Ecto neural progenitor cell (in vitro differentiated cells): ENCODE results near the gene DOK3.

Source experiments
- DNase-seq: peaks from one replicate; pipeline ENCODE4 v3.0.0-alpha.2; 2018; ENCODE audit warnings: low spot score

DOK3 gene

DNA sequence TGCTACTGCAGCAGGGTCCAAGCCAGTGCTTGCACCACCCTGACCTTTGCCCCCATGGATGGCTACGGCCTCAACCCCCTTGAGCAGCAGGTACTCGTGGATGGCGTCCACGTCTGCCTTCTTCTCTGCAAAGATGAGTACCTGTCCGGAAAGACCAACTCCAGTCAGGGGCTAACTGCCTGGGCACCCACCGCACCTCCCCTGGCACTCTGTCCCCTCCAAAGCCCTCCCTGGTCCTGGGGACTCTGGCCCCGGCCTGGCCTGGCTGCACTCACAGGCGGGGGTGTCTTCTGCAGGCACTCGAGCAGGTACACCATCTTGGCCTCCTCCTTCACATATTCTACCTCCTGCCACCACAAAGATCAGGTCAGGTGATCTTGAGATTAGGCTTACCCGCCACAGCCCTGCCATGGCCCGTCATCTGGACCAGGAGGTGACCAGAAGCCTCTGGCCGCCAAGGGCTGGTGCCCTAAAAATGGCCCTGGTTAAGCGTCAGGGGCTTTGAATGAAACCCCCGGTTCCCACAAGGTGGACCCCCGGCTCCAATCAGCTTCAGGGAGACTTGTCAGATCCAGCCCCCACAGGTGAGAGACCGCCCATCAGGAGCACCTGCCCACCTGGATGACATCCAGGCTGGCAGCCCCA is 3.2 kb upstream of the DOK3 start:
- no peak for DNase-seq

DNA sequence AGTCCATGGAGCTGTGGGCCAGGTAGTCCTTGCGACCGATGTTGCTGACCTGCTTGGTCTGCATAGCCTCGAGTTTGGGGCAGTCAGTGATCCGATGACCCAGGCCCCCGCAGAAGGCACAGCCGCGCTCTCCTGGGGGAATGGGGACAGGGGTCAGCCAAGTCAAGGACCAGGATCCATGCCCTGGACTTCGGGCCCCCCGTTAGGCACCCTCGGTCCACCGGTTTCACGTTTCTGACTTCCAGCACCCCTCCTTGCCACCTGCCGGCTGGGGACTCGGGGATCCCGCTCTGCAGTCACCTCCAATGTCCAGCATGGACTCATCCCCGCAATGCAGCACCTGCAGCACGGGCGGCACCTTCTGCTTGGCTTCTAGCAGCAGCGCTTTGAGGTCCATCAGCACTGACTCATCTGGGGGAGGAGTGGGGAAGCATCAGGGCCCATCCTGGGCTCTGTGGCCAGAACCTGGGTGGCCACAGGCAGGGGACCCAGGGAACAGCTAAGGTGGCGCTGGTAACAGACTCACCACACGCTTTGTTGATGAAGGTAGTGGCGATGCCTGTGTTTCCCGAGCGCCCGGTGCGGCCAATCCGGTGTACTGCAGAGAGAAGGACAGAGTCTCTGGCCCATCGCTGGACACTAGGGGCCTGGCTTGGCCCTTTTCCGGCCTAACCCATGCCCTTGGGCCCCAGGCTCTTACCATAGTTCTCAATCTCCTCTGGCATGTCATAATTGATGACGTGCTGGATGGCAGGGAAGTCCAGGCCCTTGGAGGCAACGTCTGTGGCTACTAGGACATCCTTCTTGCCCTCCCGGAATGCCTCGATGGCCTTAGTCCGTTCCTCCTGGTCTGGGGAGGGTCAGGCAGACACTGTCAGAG is 2.4 kb upstream of the DOK3 start:
- no peak for DNase-seq

DNA sequence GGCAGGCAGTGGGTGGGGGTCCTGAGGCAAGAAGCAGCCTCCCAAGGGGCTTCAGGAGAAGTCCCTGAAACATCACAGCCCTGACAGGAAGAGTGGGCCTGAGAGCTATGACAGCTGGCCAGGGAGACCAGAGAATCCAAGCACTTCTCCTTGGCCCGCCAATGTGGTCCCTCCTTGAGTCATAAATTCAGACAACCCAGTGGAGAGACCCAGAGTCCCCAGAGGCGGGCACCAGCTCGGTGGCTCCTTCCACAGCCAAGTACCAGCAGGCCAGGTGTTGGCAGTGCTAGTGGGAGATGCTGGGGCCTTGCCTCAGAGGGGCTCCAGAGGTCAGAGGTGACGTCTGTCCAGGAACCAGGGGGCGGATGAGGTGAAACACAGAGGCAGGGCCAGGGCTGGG is 1.6 kb upstream of the DOK3 start:
- no peak for DNase-seq

DNA sequence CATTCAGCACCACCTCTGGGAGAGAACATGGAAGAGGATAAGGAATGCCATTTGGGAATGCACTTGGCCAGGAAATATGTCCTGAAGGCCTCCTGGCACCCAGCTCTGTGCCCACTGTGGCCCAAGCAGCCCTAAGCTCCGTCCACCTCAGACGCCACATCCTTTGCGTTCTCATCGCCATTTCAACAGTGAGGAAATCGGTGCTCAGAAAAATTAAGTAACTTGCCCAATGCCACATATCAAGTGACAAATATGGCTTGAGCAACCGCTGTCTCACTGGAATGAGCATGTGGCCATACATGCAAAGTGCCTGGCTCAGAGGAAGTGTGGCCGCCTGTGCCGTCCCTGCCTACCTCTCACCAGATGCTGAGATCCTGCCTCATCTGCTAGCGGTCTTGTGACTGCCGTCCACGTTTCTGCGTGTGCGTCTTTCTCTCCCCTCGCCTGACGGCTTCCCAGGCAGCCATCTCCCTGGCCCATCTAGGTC is 984 bp upstream of the DOK3 start:
- no peak for DNase-seq

DNA sequence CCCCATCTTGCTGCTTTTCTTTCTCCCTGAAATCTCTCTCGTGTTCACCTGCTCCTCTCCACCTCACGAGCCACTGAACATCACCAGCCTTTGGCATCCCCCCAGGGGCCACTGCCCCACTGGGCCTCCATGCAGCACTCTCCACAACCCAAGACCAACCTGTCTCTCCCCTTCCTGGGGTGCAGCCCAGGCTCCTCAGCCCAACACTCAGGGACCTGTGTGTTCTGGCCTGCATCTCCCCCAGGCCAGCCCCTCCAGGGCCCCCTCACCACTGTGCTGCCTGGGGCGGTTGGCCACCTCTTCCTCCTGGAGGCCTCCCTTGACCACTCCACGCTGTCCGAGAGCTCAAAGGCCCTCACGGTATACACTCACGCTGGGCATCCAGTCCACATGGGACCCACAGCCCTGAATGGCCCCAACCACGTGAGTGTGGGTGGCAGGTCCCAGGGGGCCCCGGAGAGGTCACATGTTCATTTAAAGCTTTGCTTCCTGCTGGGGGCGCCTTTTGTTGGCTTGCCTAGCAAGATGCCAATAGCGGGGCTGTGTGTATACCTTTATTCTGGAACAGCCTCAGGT is 453 bp upstream of the DOK3 start:
- DNase-seq = no peak

DNA sequence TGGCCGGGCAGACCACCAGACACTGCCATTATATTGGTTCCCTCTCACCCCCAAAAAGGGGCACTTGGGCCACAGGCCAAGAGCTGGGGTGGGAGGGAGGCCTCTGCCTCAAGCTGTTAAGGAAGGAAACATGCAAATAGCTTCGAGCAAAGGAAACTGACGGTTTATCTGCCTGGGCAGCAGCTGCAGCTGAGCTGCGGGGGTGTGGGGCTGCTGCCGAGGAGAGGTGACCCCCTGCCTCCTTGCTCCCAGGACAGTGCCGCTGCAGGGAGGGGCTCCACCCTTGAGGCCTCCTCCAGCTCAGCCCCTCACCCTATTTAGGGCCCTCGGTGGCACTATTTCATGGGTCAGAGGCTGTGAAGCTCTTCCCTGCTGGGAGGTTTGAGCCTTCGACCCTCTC is 789 bp downstream of the DOK3 start:
- DNase-seq = no peak

DNA sequence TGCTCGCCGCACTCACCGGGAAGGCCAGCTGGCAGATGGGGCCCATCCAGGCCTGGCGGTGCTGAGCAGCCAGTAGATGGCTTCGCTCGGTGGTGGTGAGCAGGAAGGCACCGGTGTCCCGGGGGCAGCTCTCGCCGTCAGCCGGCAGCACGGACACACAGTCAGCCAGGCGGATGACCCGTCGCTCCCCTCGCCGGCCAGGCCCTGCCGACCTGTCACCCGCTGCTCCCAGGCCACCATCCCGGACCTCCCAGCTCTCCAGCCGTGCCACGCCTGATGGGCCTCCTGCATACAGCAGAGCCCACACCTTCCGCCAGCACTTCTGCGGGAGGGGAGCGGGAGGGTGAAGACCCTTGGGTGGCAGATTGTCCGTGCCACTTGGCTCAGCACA is 1.4 kb downstream of the DOK3 start:
- no peak for DNase-seq

DNA sequence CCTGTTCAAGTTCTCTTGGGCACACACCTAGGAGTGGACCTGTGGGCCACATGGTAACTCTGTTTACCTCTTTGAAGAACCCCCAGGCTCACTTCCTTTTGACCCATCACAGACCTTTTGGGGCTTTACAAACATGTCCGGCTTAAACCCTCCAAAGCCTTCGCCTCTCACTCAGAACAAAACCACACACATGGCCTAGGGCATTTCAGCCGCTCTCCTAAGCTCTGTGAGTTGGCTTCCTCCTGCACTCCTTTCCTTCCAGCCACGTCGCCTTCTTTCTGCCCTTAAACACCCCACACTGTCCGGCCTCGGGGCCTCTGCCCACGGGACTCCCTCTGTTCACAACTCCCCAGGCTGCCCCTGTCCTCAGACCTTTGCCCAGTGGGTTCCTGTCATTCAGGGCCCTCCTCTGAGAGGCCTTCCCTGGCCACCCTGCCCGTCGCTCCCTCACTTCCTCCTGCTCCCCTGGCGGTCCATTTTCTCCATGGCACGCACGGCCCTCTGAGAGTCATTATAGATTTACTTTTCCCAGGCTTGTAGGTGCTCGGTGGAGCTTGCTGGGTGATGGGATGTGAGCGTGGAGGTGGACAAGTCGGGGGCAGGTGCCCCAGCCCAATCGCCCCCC is 1.9 kb downstream of the DOK3 start:
- no peak for DNase-seq

DNA sequence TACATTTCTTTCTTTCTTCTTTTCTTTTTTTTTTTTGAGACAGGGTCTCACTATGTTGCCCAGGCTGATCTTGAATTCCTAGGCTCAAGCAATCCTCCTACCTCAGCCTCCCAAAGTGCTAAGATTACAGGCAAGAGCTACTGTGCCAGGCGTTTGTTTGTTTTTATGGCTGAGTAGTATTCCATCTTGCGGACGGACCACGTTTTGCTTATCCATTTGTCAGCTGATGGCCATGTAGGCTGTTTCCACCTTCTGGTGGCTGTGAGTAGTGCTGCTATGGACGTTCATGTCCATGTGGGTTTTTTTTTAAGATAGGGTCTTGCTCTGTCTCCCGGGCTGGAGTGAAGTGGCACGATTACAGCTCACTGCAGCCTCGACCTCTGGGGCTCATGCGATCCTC is 2.5 kb downstream of the DOK3 start:
- no peak for DNase-seq

DNA sequence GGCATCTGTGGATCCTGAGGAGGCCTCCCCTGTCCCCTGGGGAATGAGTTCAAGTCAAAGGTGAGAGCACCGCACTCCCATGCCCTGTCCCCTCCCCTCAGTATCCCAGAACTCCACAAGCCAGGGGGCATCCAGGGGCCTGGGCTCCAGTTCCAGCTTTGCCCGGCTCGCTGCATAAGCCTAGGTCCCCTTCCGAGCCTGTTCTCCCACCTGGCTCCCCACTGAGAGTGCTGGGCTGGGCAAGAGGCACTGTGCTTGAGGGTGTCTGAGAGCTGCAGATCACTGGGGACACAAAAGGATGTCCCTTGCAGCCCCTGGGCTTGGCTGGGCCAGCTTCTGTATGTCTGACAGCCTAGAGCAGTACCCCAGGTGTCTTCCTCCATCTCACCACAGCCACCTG is 4.6 kb downstream of the DOK3 start:
- no peak for DNase-seq

DNA sequence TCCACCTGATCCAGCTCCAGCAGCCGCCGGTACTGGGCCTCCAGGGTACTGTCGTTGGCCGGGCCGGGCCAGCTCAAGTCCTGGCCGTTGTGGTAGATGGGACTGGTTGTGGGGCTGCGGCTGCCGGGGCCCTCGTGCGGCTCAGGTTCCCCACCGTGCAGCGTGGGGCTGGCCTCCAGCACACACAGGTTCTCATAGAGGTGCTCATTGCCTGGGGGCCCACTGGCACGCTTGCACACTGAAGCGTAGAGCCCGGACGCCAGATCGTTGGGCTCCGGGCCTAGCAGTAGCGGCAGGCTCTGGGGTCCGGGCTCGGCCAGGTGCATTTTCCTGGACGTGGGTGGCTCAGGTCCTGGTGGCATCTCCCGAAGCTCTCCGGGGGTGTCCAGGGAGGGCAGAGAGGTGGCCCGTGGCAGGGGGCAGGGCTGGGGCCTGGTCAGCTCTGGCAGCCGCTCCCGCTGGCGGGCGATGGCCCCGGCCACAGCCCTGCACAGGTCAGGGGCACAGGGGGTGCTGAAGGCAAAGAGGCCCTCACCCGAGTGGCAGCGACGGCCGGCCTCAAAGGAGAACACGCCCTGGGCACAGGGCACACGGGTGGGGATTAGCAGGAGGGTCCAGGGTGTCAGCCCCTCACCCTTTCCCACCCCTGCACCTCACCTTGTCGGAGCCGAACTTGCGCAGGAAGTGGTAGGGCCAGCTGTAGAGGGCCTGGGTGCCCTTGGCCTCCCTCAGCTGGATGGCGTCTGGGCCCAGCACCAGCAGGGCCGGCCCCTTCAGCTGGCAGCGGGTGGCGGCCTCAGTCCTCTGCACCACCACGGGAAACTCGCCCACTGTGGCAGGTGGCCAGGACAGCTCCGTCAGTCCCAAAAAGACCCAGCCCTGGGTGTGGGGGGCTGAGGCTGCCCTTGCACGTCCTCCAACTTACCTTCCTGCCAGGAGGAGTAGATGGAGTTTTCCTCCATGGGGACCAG is 5.3 kb downstream of the DOK3 start:
- no peak for DNase-seq

DNA sequence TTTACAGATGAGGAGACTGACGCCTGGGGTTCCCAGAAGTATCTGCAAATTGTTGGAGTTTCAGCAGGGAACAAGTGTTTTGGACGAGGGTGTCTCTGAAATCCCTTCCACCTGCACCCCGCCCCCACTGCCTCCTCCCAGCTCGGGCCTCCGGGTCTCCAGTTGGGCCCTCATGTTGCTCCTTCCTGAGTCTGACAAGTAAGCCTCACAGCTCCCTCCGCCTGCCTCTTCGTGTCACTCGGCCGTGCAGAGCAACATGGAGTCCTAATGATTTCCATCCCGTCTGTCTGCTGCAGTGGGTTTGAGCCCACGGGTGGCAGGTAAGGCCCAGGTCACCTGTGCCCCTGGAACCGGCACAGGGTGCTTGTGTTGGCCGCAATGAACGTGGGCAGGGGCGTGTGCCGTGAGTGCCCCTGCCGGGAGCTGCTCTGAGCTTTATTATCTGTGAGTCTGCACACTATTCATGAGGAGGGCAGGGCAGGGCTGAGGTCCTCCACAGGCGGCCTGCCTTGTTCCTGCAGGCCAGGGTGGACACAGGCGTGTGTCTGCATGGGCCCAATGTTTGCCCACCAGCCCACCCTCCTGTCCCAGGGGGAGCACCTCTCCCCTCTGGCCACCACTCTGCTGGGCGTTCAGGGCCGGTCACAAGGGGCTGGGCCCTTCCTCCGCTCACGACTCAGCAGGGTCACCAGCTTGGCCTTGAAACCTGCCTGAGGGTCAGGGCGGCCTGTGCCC is 6.1 kb downstream of the DOK3 start:
- no peak for DNase-seq

DNA sequence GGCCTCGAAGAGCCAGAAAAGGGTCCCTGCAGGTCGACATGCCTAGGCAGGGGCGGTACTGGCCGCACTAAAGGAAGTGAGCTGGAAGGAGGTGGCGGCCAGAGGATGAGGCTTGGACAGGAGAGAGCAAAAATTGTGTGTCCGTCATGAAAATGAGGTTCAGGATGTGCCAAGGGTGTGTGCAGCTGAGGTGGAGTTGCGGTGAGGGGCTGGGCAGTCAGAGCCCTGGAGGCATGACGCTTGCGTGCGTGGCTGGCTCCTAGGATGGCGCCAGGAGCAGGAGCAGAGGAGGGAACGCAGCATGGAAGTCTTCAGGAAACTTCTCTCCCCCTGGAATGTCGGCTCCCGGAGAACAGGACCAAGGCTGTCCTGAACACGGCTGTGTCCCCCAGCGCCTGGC is 6.7 kb downstream of the DOK3 start:
- no peak for DNase-seq

DNA sequence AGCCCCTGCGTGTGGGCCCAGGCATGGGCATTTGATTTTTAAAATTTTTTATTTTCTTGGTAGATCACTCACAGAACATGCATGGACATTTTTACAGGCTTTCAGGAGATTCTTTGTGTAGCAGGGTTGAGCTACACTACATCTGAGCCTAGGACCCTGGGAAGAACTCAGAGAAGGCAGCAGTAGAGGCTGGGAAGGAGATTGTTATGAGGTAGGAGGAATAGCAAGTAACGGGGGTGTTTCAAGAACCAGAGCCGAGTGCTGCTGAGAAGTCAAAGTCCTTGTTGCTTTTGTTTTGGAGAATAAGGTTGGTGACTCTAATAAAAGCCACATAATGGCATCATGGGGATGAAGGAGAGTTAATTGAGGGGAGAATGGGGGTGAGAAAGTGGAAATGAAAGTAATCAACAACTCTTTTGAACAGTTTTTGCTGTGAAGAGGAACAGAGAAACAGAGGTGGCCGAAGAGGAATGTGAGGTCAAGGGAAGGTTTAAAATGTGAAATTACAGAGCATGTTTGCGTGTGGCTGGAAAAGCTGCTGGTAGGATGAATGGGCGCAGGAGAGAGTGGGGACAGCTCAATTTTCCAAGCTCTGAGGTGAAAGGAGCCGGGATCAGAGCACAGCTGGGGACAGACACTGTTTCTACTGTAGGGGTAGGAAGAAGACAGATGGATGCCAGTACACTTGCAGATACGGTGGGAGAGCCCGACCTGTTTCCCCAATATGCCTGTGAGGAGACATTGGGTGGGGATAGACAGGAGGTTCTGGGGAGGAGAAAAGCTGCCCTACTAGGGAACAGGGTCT is 7.5 kb downstream of the DOK3 start:
- no peak for DNase-seq

DNA sequence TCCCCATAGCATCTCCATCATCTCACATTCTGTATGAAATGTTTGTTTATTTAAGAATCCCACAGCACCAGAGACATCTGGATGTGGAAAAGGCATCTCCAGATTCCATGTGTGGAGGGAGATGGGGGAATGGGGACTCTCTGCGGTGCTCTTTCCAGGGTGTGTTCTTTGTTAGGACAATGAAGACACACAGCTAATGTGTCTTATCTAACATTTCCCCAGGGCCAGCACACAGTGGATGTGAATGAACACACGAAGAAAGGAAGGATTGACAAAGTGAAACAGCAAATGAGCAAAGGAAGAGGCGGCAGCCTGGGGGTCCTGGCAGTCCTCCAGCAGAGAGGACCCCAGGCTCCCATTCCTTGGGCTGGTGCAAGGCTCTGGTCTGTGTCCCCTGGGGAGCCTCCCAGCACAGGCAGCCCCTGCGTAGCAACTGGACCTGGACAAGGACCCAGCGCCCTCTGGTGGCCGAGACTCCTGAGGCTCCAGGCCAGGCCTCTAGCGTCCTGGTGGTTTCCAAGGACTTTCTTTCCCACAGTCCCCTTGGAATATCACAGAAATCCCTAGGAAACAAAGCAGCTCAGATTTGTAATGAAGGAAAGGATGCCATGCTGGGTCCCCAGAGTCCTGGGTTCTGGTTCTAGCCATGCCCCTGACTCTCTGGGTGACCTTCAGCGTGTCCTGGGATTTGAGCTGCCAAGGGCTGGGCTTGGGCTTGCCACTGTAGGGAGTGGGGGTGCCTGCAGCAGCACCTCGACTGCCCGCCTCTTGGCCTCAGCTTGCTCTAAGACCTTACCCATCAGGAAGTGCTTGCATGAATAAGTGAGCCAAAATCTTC is 8.7 kb downstream of the DOK3 start:
- DNase-seq = peak; percentile 94

DNA sequence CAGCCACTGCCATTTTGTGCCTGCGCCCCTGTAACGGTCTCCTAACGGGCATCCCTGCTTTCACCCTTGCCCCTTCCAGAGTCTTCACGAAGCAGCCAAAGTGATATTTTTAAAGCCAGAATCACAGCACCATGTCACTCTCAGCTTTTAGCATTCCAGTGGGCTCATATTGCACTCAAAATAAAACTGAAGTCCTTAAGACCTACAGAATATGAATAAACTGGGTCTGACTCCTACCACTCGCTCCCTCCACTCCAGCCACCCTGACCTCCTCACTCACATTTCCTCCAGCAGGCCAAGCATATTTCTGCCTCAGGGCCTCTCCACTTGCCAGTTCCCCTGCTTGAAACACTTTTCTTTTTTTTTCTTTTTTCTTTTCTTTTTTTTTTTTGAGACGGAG is 9.8 kb downstream of the DOK3 start:
- no peak for DNase-seq

DNA sequence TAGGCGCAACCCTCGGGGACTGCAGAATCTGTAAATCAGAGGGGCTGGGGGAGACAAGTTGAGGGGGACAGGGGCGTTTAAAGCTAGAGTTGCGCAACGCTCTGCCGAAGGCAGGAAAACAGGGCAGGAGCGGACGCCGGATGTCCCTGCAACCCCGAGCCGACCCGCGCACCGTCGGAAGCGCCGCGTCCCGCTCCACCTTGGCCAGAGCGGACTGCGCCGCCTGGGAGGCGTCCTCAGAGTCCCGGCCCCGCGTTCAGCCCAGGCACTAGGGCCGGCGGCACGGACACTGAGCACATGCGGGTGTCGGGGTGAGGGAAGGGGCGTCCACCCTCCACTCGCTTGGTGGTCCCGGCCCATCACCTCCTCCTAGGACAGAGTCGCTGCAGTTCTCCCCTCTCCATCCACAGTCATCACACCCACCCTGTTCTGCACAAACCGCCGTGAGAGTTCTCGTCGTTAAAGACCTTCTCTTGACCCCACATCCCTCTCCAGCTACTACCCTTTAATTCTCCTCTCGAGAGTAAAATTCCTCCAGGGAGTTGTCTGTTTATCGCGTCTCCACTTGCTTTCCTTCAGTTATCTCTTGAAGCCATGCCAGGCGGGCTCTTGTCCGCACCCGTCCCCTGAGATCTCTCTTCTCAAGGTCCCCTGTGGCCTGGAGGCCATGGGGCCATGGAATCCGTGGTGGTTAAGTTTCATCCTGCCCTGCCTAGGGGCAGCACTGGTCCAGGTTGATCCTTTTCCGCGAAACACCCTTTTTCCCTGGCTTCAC is 11.4 kb downstream of the DOK3 start:
- DNase-seq = peak; percentile 79

DNA sequence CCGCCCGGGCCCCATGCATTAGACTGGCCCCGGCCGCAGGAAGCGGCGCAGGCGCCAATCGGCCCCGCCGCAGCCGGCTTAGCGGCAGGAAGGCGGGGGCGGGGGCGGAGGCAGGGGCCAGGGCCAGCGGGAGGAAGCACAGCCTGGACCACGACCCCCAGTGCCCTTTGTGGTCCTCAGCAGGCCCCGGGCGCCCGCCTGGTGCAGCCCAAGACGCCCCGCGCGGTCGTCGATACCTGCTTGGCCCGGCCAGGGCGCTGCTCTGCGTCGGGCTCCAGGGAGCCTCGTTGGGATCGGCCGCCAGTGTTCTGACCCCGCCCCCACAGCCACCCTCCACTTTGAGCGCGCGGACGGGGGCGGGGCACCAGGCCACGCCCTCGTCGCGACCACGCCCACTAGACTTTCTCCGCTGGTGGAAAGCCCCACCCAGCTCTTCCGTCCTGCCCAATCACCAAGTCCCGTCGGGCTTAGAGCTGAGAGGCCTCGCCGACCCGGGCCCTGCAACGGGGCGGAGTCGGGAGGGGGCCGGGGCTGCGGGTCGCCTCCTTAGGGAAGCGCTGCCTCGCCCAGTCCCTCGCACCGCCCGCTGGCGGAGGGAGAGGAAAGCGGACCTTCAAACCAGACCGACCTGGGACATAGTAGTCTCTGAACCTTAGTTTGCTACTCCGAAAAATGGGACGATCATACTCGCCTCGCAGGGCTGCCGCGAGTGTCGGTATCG is 12.2 kb downstream of the DOK3 start, which contains the start of gene PDLIM7:
TSS of gene PDLIM7 (minus strand) at position 313 of the 721 bp plus-strand sequence. CDS start 1,092 bp downstream, outside the sequence.
- DNase-seq = peak; percentile 98
